WTC11 (cell line): ENCODE data around the gene RTN4.

Experiments
- ATF3 ChIP-seq: sonication (generic); formaldehyde crosslinking; conservative IDR thresholded peaks from 2 replicates; pipeline ENCODE4 v1.8.1; 2022; ENCODE audit warnings: mild to moderate bottlenecking, missing genetic modification reagents
- CREM ChIP-seq: sonication (generic); formaldehyde crosslinking; IDR thresholded peaks from 2 replicates; pipeline ENCODE4 v1.8.1; 2022; ENCODE audit warnings: mild to moderate bottlenecking, missing genetic modification reagents, moderate library complexity
- CTCF ChIP-seq: fragments of 200-600 bp; IDR thresholded peaks from 2 replicates; pipeline ENCODE4 v1.8.0; 2022; ENCODE audit warnings: antibody characterized with exemption
- ELF4 ChIP-seq: sonication (generic); formaldehyde crosslinking; IDR thresholded peaks from 2 replicates; pipeline ENCODE4 v1.8.1; 2022; ENCODE audit warnings: low read depth, mild to moderate bottlenecking, moderate library complexity, missing genetic modification reagents
- JUN ChIP-seq: sonication (generic); formaldehyde crosslinking; IDR thresholded peaks from 2 replicates; pipeline ENCODE4 v1.8.0; 2023; ENCODE audit warnings: mild to moderate bottlenecking, missing genetic modification reagents
- MLX ChIP-seq: sonication (generic); formaldehyde crosslinking; IDR thresholded peaks from 2 replicates; pipeline ENCODE4 v1.8.1; 2023; ENCODE audit warnings: mild to moderate bottlenecking, missing genetic modification reagents, moderate library complexity
- NFATC4 ChIP-seq: fragments of 250-450 bp; sonication (Bioruptor Pico); IDR thresholded peaks from 2 replicates; pipeline ENCODE4 v1.9.0; 2021; ENCODE audit warnings: mild to moderate bottlenecking
- NR1H2 ChIP-seq: sonication (generic); formaldehyde crosslinking; IDR thresholded peaks from 2 replicates; pipeline ENCODE4 v1.9.0; 2021; ENCODE audit warnings: mild to moderate bottlenecking, moderate library complexity, missing genetic modification reagents
- RELA ChIP-seq: sonication (generic); formaldehyde crosslinking; IDR thresholded peaks from 2 replicates; pipeline ENCODE4 v1.8.1; 2022; ENCODE audit warnings: missing genetic modification reagents, mild to moderate bottlenecking, borderline replicate concordance
- TCF7 ChIP-seq: sonication (generic); formaldehyde crosslinking; IDR thresholded peaks from 2 replicates; pipeline ENCODE4 v1.8.0; 2022; ENCODE audit warnings: mild to moderate bottlenecking, low read depth, missing genetic modification reagents, moderate library complexity
- TP53 ChIP-seq: sonication (generic); formaldehyde crosslinking; IDR thresholded peaks from 2 replicates; pipeline ENCODE4 v1.8.1; 2023; ENCODE audit warnings: mild to moderate bottlenecking, missing genetic modification reagents
- ZNF423 ChIP-seq: fragments of 250-450 bp; sonication (Bioruptor Pico); IDR thresholded peaks from 2 replicates; pipeline ENCODE4 v2.1.2; 2022; ENCODE audit warnings: mild to moderate bottlenecking, moderate library complexity

GRCh38 chr2:55089726-55090125 is 39.5 kb upstream of the RTN4 start:
- no peak for TF ChIP-seq CREM (CRISPR knock-in tag)
- TF ChIP-seq CTCF: no peak
- TF ChIP-seq TCF7 (CRISPR knock-in tag): no peak
- TF ChIP-seq TP53 (CRISPR knock-in tag): no peak
- TF ChIP-seq RELA (CRISPR knock-in tag): no peak
- TF ChIP-seq NFATC4: no peak
- TF ChIP-seq JUN (CRISPR knock-in tag): no peak
- TF ChIP-seq ATF3 (CRISPR knock-in tag): no peak
- TF ChIP-seq MLX (CRISPR knock-in tag): no peak
- no peak for TF ChIP-seq NR1H2 (CRISPR knock-in tag)
- TF ChIP-seq ELF4 (CRISPR knock-in tag): no peak
- no peak for TF ChIP-seq ZNF423 (CRISPR knock-in tag)
